Measurements from ENCODE around the gene CTNND2.

DNA sequence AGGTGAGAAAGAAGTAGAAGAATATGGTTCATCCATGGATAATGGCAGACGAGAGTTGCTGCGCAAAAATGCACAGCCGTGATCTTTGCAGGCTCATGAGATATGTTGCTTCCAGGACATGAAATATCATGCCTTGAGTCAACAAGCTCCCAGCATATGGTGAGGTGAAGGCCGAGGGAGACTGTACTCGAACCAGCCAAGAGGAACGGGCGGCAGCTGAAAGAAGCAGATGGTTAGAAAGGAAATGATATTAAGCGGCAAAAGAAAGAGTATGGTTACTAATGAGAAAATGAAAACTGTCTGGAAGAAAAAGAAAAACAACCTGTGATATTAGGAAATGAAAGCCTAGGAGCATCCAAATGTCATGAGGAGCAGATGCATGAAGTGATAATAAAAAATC, 798.5 kb downstream of the CTNND2 start:
- TF ChIP-seq POLR2AphosphoS5 (IDR thresholded peaks at IDR 0.05) (no peak), POLR2A (IDR thresholded peaks at IDR 0.05) (no peak), CTCF (IDR thresholded peaks at IDR 0.05) (no peak)
